Liver (tissue), 3 donors: ENCODE data around the gene CDX1.

Experiments
- CTCF ChIP-seq: fragments of 150-350 bp; IDR thresholded peaks from 2 replicates; pipeline ENCODE4 v1.5.1; 2017; ENCODE audit warnings: improper control_type of control experiment, low read depth, low read length; ENCODE audit not compliant: missing input control
- FOXA1 ChIP-seq: IDR thresholded peaks from 2 replicates; pipeline ENCODE4 v1.6.1; 2016; ENCODE audit warnings: antibody characterized with exemption
- GABPA ChIP-seq, 2 donors: IDR thresholded peaks in 1 of 2; conservative IDR thresholded peaks in 1 of 2; 2 replicates each; pipeline ENCODE4 v1.6.1; 2016; ENCODE audit warnings: antibody characterized with exemption in 2 of 2, mild to moderate bottlenecking in 1 of 2, moderate library complexity in 1 of 2
- HNF4A ChIP-seq, 2 donors: conservative IDR thresholded peaks; 2 replicates each; pipeline ENCODE4 v1.6.1; 2016; ENCODE audit warnings: antibody characterized with exemption in 2 of 2, mild to moderate bottlenecking in 2 of 2
- JUND ChIP-seq, 2 donors: IDR thresholded peaks; 2 replicates each; pipeline ENCODE4 v1.6.1; 2016; ENCODE audit warnings: antibody characterized with exemption in 2 of 2
- MAX ChIP-seq: IDR thresholded peaks from 2 replicates; pipeline ENCODE4 v1.6.1; 2016; ENCODE audit warnings: antibody characterized with exemption
- NR2F2 ChIP-seq: IDR thresholded peaks from 2 replicates; pipeline ENCODE4 v1.6.1; 2016; ENCODE audit warnings: antibody characterized with exemption
- RAD21 ChIP-seq, 2 donors: IDR thresholded peaks; 2 replicates each; pipeline ENCODE4 v1.6.1; 2016; ENCODE audit warnings: antibody characterized with exemption in 2 of 2, mild to moderate bottlenecking in 2 of 2
- REST ChIP-seq: IDR thresholded peaks from 2 replicates; pipeline ENCODE4 v1.6.1; 2016; ENCODE audit warnings: antibody characterized with exemption, mild to moderate bottlenecking
- RXRA ChIP-seq, 2 donors: IDR thresholded peaks; 2 replicates each; pipeline ENCODE4 v1.6.1; 2017 to 2018; ENCODE audit warnings: antibody characterized with exemption in 2 of 2, mild to moderate bottlenecking in 1 of 2
- SP1 ChIP-seq: IDR thresholded peaks from 2 replicates; pipeline ENCODE4 v1.6.1; 2018; ENCODE audit warnings: antibody characterized with exemption, mild to moderate bottlenecking
- TAF1 ChIP-seq: conservative IDR thresholded peaks from 2 replicates; pipeline ENCODE4 v1.6.1; 2016; ENCODE audit warnings: antibody characterized with exemption, mild to moderate bottlenecking
- YY1 ChIP-seq: IDR thresholded peaks from 2 replicates; pipeline ENCODE4 v1.6.1; 2016; ENCODE audit warnings: antibody characterized with exemption, mild to moderate bottlenecking
- donor health status: healthy.
- donor health status: healthy.

GRCh38 chr5:150121448-150122157 is 45.0 kb upstream of the CDX1 start:
- TF ChIP-seq RXRA (IDR thresholded peaks at IDR 0.05) (no peak), CTCF (no peak), YY1 (no peak), MAX (no peak), RAD21 (IDR thresholded peaks at IDR 0.05) (no peak), REST (no peak), JUND (IDR thresholded peaks at IDR 0.05) (no peak), HNF4A (conservative IDR thresholded peaks at IDR 0.05) (no peak), SP1 (no peak), NR2F2 (no peak), TAF1 (no peak), FOXA1 (no peak), GABPA (IDR thresholded peaks at IDR 0.05 in 1 of 2, conservative IDR thresholded peaks at IDR 0.05 in 1 of 2) (no peak)
